ENCODE measurements around the gene KCNIP2. TPM values are rescaled to one million over a fixed set of nuclear protein-coding genes. Genes with fewer than 3 reads are reported as not detected.
A peak's percentile ranks its signal among the peaks of the same experiment; 100 is the strongest.

The KCNIP2 gene
- total RNA-seq, 2 donors from 2014 or later = 335 to 369 TPM

- no peak for DNase-seq
- intact Hi-C loops (cut with DNase I) = no loop called here
Measured at GRCh38 chr10:101831169-101831811, 12.3 kb downstream of the KCNIP2 start.

GRCh38 chr10:101830322-101831168 lies 13.1 kb downstream of the KCNIP2 start:
- ATAC-seq = peak; percentile 88 to 89
- peak; percentile 93 for DNase-seq
- intact Hi-C loops (cut with DNase I) = no loop called here

More at GRCh38 chr10:101831169-101831811, 12.3 kb downstream of the KCNIP2 start:
- ATAC-seq = no peak

- intact Hi-C loops (cut with DNase I) = no loop called here
- ATAC-seq = peak; percentile 10 to 16
- DNase-seq = peak; percentile 65
Measured at GRCh38 chr10:101829561-101830315, 13.9 kb downstream of the KCNIP2 start.

GRCh38 chr10:101828766-101829551 lies 14.6 kb downstream of the KCNIP2 start:
- DNase-seq (peak; percentile 52), ATAC-seq (no peak)
- intact Hi-C loops (cut with DNase I) = no loop called here

- intact Hi-C loops (cut with DNase I) = no loop called here
- DNase-seq = no peak
- ATAC-seq = no peak
Measured at GRCh38 chr10:101827919-101828600, 15.5 kb downstream of the KCNIP2 start.

- intact Hi-C loops (cut with DNase I) = no loop called here
- ATAC-seq = no peak
- DNase-seq = no peak
Measured at GRCh38 chr10:101826852-101827434, 16.7 kb downstream of the KCNIP2 start.

- DNase-seq (no peak), ATAC-seq (no peak)
- intact Hi-C loops (cut with DNase I) = no loop called here
Measured at GRCh38 chr10:101824736-101825135, 18.9 kb downstream of the KCNIP2 start.

GRCh38 chr10:101818872-101819633 lies 24.5 kb downstream of the KCNIP2 start:
- peak in 1 of 2 donors; percentile 7 for ATAC-seq
- intact Hi-C loops (cut with DNase I) = no loop called here

GRCh38 chr10:101818119-101818871 lies 25.3 kb downstream of the KCNIP2 start, which contains the start of gene OGA:
OGA (minus strand) TSS chr10:101818444; CDS start chr10:101818022, 422 bp downstream.
- intact Hi-C loops (cut with DNase I) = no loop called here
- ATAC-seq (peak; percentile 95 to 96), DNase-seq (peak; percentile 99)

More at GRCh38 chr10:101818872-101819633, 24.5 kb downstream of the KCNIP2 start:
- no peak for DNase-seq

GRCh38 chr10:101817337-101818118 lies 26.1 kb downstream of the KCNIP2 start:
- intact Hi-C loops (cut with DNase I) = no loop called here
- DNase-seq (peak; percentile 92), ATAC-seq (peak; percentile 42 to 71)

GRCh38 chr10:101816913-101817336 lies 26.7 kb downstream of the KCNIP2 start:
- DNase-seq = no peak
- no peak for ATAC-seq
- intact Hi-C loops (cut with DNase I) = no loop called here

- ATAC-seq (no peak), DNase-seq (no peak)
- intact Hi-C loops (cut with DNase I) = no loop called here
Measured at GRCh38 chr10:101816376-101816775, 27.2 kb downstream of the KCNIP2 start.

- no peak for DNase-seq
- intact Hi-C loops (cut with DNase I) = no loop called here
- ATAC-seq = no peak
Measured at GRCh38 chr10:101814466-101815071, 29.0 kb downstream of the KCNIP2 start.

- DNase-seq (no peak), ATAC-seq (no peak)
- intact Hi-C loops (cut with DNase I) = no loop called here
Measured at GRCh38 chr10:101812606-101813005, 31.0 kb downstream of the KCNIP2 start.

- intact Hi-C loops (cut with DNase I) = no loop called here
- ATAC-seq = no peak
- DNase-seq = no peak
Measured at GRCh38 chr10:101807158-101807557, 36.4 kb downstream of the KCNIP2 start.
